SK-N-SH (cell line): ENCODE results near the gene EME2. TPM values are rescaled to one million over a fixed set of nuclear protein-coding genes. Genes with fewer than 3 reads are reported as not detected.

ENCODE experiments used
- CTCF ChIA-PET: fragments of 300-600, 350-600 bp; formaldehyde crosslinking; extraction: SDS; loops from one replicate; lab custom pipeline; 2021; lab: Yijun Ruan, JAX
- POLR2A ChIA-PET: fragments of 350-600 bp; sonication (Branson Sonifier 250); formaldehyde crosslinking; extraction: SDS; loops from one replicate; lab custom pipeline; 2020; ENCODE audit warnings: antibody characterized with exemption, inconsistent platforms; lab: Yijun Ruan, JAX
- DNase-seq: peaks from one replicate; pipeline ENCODE4 v3.0.0; 2012
- H2AFZ ChIP-seq: fragments of 200-600 bp; sonication (generic); 2 replicates; pipeline ENCODE4 v1.8.1; 2016; ENCODE audit warnings: antibody characterized with exemption, mild to moderate bottlenecking, low read depth
- H3F3A ChIP-seq: fragments of 200-600 bp; sonication (generic); replicated peaks from 2 replicates; pipeline ENCODE3; 2016; ENCODE audit warnings: antibody characterized with exemption, mild to moderate bottlenecking; ENCODE audit not compliant: insufficient read depth
- H3K27ac ChIP-seq, 2 experiments: fragments of 200-500 bp in 1 of 2; fragments of 200-600 bp in 1 of 2; sonication (Bioruptor generic) in 1 of 2; sonication (generic), shearing (Covaris generic) in 1 of 2; 2 replicates each; pipeline versions ENCODE4 v1.5.1 to v1.6.1; 2014 to 2016; ENCODE audit warnings: low read depth in 2 of 2, inconsistent platforms in 1 of 2, low read length in 1 of 2, mild to moderate bottlenecking in 1 of 2, mixed read lengths in 1 of 2
- H3K27me3 ChIP-seq: fragments of 200-600 bp; sonication (generic), shearing (Covaris generic); 2 replicates; pipeline ENCODE4 v1.6.1; 2016; ENCODE audit warnings: mixed run types; ENCODE audit not compliant: insufficient read depth
- H3K36me3 ChIP-seq, 2 experiments: fragments of 200-500 bp in 1 of 2; fragments of 200-600 bp in 1 of 2; sonication (Bioruptor generic) in 1 of 2; sonication (generic) in 1 of 2; replicated peaks in 1 of 2; 2 replicates each; pipeline versions ENCODE3 to v1.5.1; 2014 to 2016; ENCODE audit warnings: low read length in 1 of 2, mild to moderate bottlenecking in 1 of 2; ENCODE audit not compliant: insufficient read depth in 2 of 2, control insufficient read depth in 1 of 2
- H3K4me1 ChIP-seq, 2 experiments: fragments of 200-500 bp in 1 of 2; fragments of 200-600 bp in 1 of 2; sonication (Bioruptor generic) in 1 of 2; sonication (generic), shearing (Covaris generic) in 1 of 2; 2 replicates each; pipeline versions ENCODE4 v1.5.1 to v1.6.1; 2014 to 2016; ENCODE audit warnings: low read depth in 1 of 2, low read length in 1 of 2, mixed run types in 1 of 2; ENCODE audit not compliant: insufficient read depth in 2 of 2, control insufficient read depth in 1 of 2
- H3K4me2 ChIP-seq: fragments of 200-600 bp; sonication (generic), shearing (Covaris generic); 2 replicates; pipeline ENCODE4 v1.6.1; 2017; ENCODE audit warnings: mixed run types
- H3K4me3 ChIP-seq, 2 experiments: fragments of 200-500 bp in 1 of 2; fragments of 200-600 bp in 1 of 2; sonication (Bioruptor generic) in 1 of 2; sonication (generic), shearing (Covaris generic) in 1 of 2; 2 replicates each; pipeline versions ENCODE4 v1.5.1 to v1.8.1; 2014 to 2016; ENCODE audit warnings: low read depth in 2 of 2, inconsistent platforms in 1 of 2, low read length in 1 of 2, mild to moderate bottlenecking in 1 of 2, mixed read lengths in 1 of 2, moderate library complexity in 1 of 2
- H3K79me2 ChIP-seq: fragments of 200-600 bp; sonication (generic); 2 replicates; pipeline ENCODE4 v1.8.1; 2017; ENCODE audit warnings: mild to moderate bottlenecking; ENCODE audit not compliant: insufficient read depth
- H3K9ac ChIP-seq: fragments of 200-600 bp; sonication (generic); 2 replicates; pipeline ENCODE4 v1.6.1; 2017; ENCODE audit warnings: mixed run types
- H3K9me2 ChIP-seq: fragments of 200-600 bp; sonication (generic); 2 replicates; pipeline ENCODE4 v1.6.1; 2017; ENCODE audit warnings: mixed run types
- H3K9me3 ChIP-seq: fragments of 200-600 bp; sonication (generic); 2 replicates; pipeline ENCODE4 v1.6.1; 2017; ENCODE audit warnings: mixed run types, mild to moderate bottlenecking, moderate library complexity
- H4K20me1 ChIP-seq: fragments of 200-600 bp; sonication (generic); 2 replicates; pipeline ENCODE4 v1.6.1; 2017; ENCODE audit warnings: mild to moderate bottlenecking, mixed run types; ENCODE audit not compliant: insufficient read depth
- EZH2phosphoT487 ChIP-seq: fragments of 200-600 bp; sonication (generic); IDR thresholded peaks from 2 replicates; pipeline ENCODE4 v1.6.1; 2017; ENCODE audit warnings: low read depth, mixed run types, mild to moderate bottlenecking, antibody characterized with exemption, moderate library complexity, borderline replicate concordance
- FOSL2 ChIP-seq: IDR thresholded peaks from 2 replicates; pipeline ENCODE4 v1.4.0; 2012; ENCODE audit warnings: low read depth, mild to moderate bottlenecking, moderate library complexity, borderline replicate concordance
- FOXJ3 ChIP-seq: sonication (generic); formaldehyde crosslinking; IDR thresholded peaks from 2 replicates; pipeline ENCODE4 v1.5.1; 2020; ENCODE audit warnings: mild to moderate bottlenecking, missing genetic modification reagents
- GABPA ChIP-seq: IDR thresholded peaks from 2 replicates; pipeline ENCODE4 v1.4.0; 2012; ENCODE audit warnings: low read depth, mild to moderate bottlenecking
- GATA2 ChIP-seq: sonication (generic); formaldehyde crosslinking; IDR thresholded peaks from 2 replicates; pipeline ENCODE4 v1.5.0; 2020; ENCODE audit warnings: mild to moderate bottlenecking, missing genetic modification reagents
- IRF3 ChIP-seq: fragments of 150-350 bp; IDR thresholded peaks from 2 replicates; pipeline ENCODE4 v1.6.1; 2016; ENCODE audit warnings: mild to moderate bottlenecking, low read depth, low read length
- MAX ChIP-seq: IDR thresholded peaks from 2 replicates; pipeline ENCODE4 v1.4.0; 2012; ENCODE audit warnings: low read depth
- PBX3 ChIP-seq: IDR thresholded peaks from 2 replicates; pipeline ENCODE4; 2012
- POLR2AphosphoS5 ChIP-seq: IDR thresholded peaks from 2 replicates; pipeline ENCODE4 v1.6.1; 2012; ENCODE audit warnings: low read depth, low read length
- RCOR1 ChIP-seq: fragments of 150-350 bp; IDR thresholded peaks from 2 replicates; pipeline ENCODE4 v1.6.1; 2017; ENCODE audit warnings: antibody characterized with exemption, low read length
- RFX5 ChIP-seq: IDR thresholded peaks from 2 replicates; pipeline ENCODE4 v1.6.1; 2012; ENCODE audit warnings: mild to moderate bottlenecking, improper control_type of control experiment, low read length
- RXRA ChIP-seq: IDR thresholded peaks from 2 replicates; pipeline ENCODE4 v1.4.0; 2012; ENCODE audit warnings: low read depth, mild to moderate bottlenecking, borderline replicate concordance
- SIN3A ChIP-seq: IDR thresholded peaks from 2 replicates; pipeline ENCODE4 v1.6.1; 2012; ENCODE audit warnings: low read depth, mild to moderate bottlenecking, low read length, moderate library complexity, borderline replicate concordance
- TEAD4 ChIP-seq: IDR thresholded peaks from 2 replicates; pipeline ENCODE4 v1.4.0; 2012; ENCODE audit warnings: mild to moderate bottlenecking, borderline replicate concordance; ENCODE audit not compliant: insufficient read depth
- USF2 ChIP-seq: fragments of 150-350 bp; IDR thresholded peaks from 2 replicates; pipeline ENCODE4 v1.6.1; 2017; ENCODE audit warnings: antibody characterized with exemption, low read length, low read depth, borderline replicate concordance
- YY1 ChIP-seq: IDR thresholded peaks from 2 replicates; pipeline ENCODE4 v1.4.0; 2012; ENCODE audit warnings: low read depth, mild to moderate bottlenecking
- WGBS: methylation state at CpG from one replicate; pipeline ENCODE4 v1.1.6; 2017; ENCODE audit warnings: low lambda C conversion rate; 5-methylcytosine and 5-hydroxymethylcytosine counted together
- polyA plus RNA-seq, 3 experiments: library from polyadenylated mRNA; depleted of rRNA; stranded (reverse); fragments of >200 nt; gene quantifications; 2 replicates each; pipeline ENCODE4 v1.2.3, GENCODE V29; 2012
- TF ChIP-seq, protein P1 (sequence below): IDR thresholded peaks from 2 replicates; pipeline ENCODE4 v1.4.0; 2012; ENCODE audit warnings: low read depth, borderline replicate concordance

Gene EME2
- polyA plus RNA-seq, 1 of the 3 experiments (the other 2 are of a cell fraction), result 10.1 TPM

DNA sequence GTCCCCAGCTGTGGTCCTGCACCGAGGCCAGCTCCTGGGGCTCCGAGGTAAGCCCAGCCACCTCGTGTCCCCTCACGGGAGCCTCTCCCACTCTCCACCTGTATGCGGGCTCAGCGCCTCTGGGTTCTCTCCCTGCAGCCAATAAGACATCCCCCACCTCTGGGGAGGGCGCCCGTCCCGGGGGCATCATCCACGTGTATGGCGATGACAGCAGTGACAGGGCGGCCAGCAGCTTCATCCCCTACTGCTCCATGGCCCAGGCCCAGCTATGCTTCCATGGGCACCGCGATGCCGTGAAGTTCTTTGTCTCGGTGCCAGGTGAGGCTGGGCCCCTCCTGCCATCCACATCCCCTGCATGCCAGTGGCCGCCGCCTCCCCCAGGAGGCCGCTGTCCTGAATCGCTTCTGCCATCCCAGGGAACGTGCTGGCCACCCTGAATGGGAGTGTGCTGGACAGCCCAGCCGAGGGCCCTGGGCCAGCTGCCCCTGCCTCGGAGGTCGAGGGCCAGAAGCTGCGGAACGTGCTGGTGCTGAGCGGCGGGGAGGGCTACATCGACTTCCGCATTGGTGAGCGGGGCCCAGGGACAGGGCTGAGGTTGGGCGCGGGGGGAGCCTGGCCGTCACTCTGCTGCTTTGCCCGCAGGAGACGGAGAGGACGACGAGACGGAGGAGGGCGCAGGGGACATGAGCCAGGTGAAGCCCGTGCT, 4.4 kb upstream of the EME2 start:
- peaks cover 9% of the 10 kb centered on the region; the same call in 1 of the 2 replicates for H3K79me2 ChIP-seq
- 0 out of 2 replicates have a peak, but pooled peaks cover 5% of the 10 kb centered on the region for H4K20me1 ChIP-seq
- ChIA-PET CTCF (interaction anchor here (0.6 to 1.1 kb wide), 2 partner anchors 12 to 219 kb away, joined by 3 read pairs; no protein-coding TSS in a partner anchor), POLR2A (no interaction called here)
- H3K9me2 ChIP-seq, result no peaks in the 10 kb centered on the region
- no peak overlapping the region for H3K4me2 ChIP-seq
- H2AFZ ChIP-seq, result no peak overlapping the region
- H3K4me1 ChIP-seq, result peaks cover 0 to 19% of the 10 kb centered on the region in 2 experiments; a peak in 1 of 4 replicates
- H3F3A ChIP-seq, result peaks cover 11% of the 10 kb centered on the region
- no peaks in the 10 kb centered on the region for H3K9me3 ChIP-seq
- peaks cover 6 to 57% of the 10 kb centered on the region in 2 experiments for H3K36me3 ChIP-seq
- WGBS, result 95% methylated on average over 32 of the region's 41 CpGs
- H3K9ac ChIP-seq, result no peak overlapping the region
- no peaks in the 10 kb centered on the region for H3K27me3 ChIP-seq
- TF ChIP-seq MAX, result no peak
- no peak for TF ChIP-seq PBX3
- no peak for TF ChIP-seq RXRA
- TF ChIP-seq GATA2 (CRISPR knock-in tag), result no peak
- TF ChIP-seq GABPA, result no peak
- TF ChIP-seq FOXJ3, result no peak
- TF ChIP-seq EZH2phosphoT487, result no peak
- no peak for TF ChIP-seq RCOR1
- no peak for TF ChIP-seq SIN3A
- no peak for TF ChIP-seq FOSL2
- TF ChIP-seq IRF3, result no peak
- TF ChIP-seq YY1, result no peak
- no peak overlapping the region for H3K4me3 ChIP-seq
- H3K27ac ChIP-seq, result no peak overlapping the region
- DNase-seq, result no peak

DNA sequence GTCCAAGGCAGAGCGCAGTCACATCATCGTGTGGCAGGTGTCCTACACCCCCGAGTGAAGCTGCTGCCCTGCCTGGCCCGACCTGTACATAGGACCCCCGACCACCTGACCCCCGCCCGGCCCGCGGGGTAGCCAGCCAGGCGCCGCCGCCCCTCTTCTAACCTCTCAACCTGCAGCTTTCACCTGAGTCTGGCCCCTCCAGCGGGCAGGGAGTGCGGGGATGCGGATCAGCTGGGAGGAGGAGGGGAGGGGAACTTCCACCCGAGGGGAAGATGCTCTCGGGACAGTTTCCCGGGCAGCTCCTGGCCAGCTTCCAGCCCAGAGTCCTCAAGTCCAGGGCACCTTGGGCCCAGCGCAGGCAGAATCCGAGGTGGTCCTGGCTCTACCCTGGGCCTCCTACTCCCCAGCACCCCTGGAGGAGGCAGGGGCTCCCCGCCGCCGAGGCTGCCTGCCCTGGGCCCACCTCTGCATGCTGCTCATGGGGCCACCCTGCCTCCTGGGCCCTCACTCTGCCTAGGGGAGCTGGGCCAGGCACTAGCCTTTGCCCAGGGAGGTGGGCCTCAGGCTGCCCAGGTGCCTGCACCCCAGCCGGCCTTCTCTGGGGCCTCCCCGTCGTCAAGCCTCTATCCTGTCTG, 3.7 kb upstream of the EME2 start:
- H3K79me2 ChIP-seq, result peaks cover 13% of the 10 kb centered on the region; the same call in 1 of the 2 replicates
- TF ChIP-seq USF2 (no peak), TEAD4 (no peak), GATA2 (CRISPR knock-in tag) (no peak), RFX5 (no peak), POLR2AphosphoS5 (no peak), YY1 (no peak)
- TF ChIP-seq, protein P1, sequence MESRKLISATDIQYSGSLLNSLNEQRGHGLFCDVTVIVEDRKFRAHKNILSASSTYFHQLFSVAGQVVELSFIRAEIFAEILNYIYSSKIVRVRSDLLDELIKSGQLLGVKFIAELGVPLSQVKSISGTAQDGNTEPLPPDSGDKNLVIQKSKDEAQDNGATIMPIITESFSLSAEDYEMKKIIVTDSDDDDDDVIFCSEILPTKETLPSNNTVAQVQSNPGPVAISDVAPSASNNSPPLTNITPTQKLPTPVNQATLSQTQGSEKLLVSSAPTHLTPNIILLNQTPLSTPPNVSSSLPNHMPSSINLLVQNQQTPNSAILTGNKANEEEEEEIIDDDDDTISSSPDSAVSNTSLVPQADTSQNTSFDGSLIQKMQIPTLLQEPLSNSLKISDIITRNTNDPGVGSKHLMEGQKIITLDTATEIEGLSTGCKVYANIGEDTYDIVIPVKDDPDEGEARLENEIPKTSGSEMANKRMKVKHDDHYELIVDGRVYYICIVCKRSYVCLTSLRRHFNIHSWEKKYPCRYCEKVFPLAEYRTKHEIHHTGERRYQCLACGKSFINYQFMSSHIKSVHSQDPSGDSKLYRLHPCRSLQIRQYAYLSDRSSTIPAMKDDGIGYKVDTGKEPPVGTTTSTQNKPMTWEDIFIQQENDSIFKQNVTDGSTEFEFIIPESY, result no peak
- H3K4me2 ChIP-seq, result no peak overlapping the region
- H3K9me3 ChIP-seq, result no peaks in the 10 kb centered on the region
- no peak overlapping the region for H2AFZ ChIP-seq
- H3K9ac ChIP-seq, result no peak overlapping the region
- no peak for DNase-seq
- H3K27ac ChIP-seq, result no peak overlapping the region; a peak in 1 of 4 replicates
- peaks cover 0 to 21% of the 10 kb centered on the region in 2 experiments; a peak in 1 of 4 replicates for H3K4me1 ChIP-seq
- H4K20me1 ChIP-seq, result 0 out of 2 replicates have a peak, but pooled peaks cover 5% of the 10 kb centered on the region
- 90% methylated on average over 8 of the region's 26 CpGs for WGBS
- CTCF ChIA-PET, result no interaction called here
- POLR2A ChIA-PET, result no interaction called here
- no peaks in the 10 kb centered on the region for H3K9me2 ChIP-seq
- peaks cover 6 to 56% of the 10 kb centered on the region in 2 experiments for H3K36me3 ChIP-seq
- no peaks in the 10 kb centered on the region for H3K27me3 ChIP-seq
- no peak overlapping the region for H3K4me3 ChIP-seq
- peaks cover 11% of the 10 kb centered on the region for H3F3A ChIP-seq
